ACHN (cell line): ENCODE results near the gene ZEB2.

Source experiments
- DNase-seq: peaks from one replicate; pipeline ENCODE4 v3.0.0-alpha.2; 2015
- in situ Hi-C: cut with HindIII; loops from 2 replicates; pipeline ENCODE4 v1.10.0; 2017; ENCODE audit warnings: low sequenced_read_pairs, low pct_ligation_motif_present, low pct_unique_long_range_greater_than_20kb

Gene ZEB2

GRCh38 chr2:144462266-144462665 lies 57.7 kb downstream of the ZEB2 start:
- no peak for DNase-seq
- in situ Hi-C loops = no loop called here

GRCh38 chr2:144461308-144461766 lies 58.6 kb downstream of the ZEB2 start:
- in situ Hi-C loops = no loop called here
- no peak for DNase-seq

GRCh38 chr2:144460727-144461307 lies 59.1 kb downstream of the ZEB2 start:
- in situ Hi-C loops = no loop called here
- no peak for DNase-seq

GRCh38 chr2:144459937-144460336 lies 60.0 kb downstream of the ZEB2 start:
- in situ Hi-C loops = no loop called here
- no peak for DNase-seq

- in situ Hi-C loops = no loop called here
- DNase-seq = no peak
Observed at GRCh38 chr2:144459286-144459685, 60.6 kb downstream of the ZEB2 start.

GRCh38 chr2:144458541-144458940 lies 61.4 kb downstream of the ZEB2 start:
- in situ Hi-C loops = no loop called here
- no peak for DNase-seq

- peak; percentile 61 for DNase-seq
- in situ Hi-C loops = no loop called here
Observed at GRCh38 chr2:144456680-144457079, 63.2 kb downstream of the ZEB2 start.

GRCh38 chr2:144455987-144456386 lies 63.9 kb downstream of the ZEB2 start:
- no peak for DNase-seq

GRCh38 chr2:144454466-144455287 lies 65.2 kb downstream of the ZEB2 start:
- in situ Hi-C loops = no loop called here
- peak; percentile 23 for DNase-seq

More at GRCh38 chr2:144455987-144456386, 63.9 kb downstream of the ZEB2 start:
- in situ Hi-C loops = no loop called here

- in situ Hi-C loops = no loop called here
- DNase-seq = no peak
Observed at GRCh38 chr2:144453486-144454158, 66.3 kb downstream of the ZEB2 start.

- in situ Hi-C loops = no loop called here
- DNase-seq = no peak
Observed at GRCh38 chr2:144452989-144453336, 67.0 kb downstream of the ZEB2 start.

- DNase-seq = peak; percentile 61
Observed at GRCh38 chr2:144452169-144452988, 67.5 kb downstream of the ZEB2 start.

GRCh38 chr2:144451443-144451842 lies 68.5 kb downstream of the ZEB2 start:
- no peak for DNase-seq
- in situ Hi-C loops = no loop called here

More at GRCh38 chr2:144452169-144452988, 67.5 kb downstream of the ZEB2 start:
- in situ Hi-C loops = no loop called here

GRCh38 chr2:144449028-144449406 lies 70.9 kb downstream of the ZEB2 start:
- DNase-seq = peak; percentile 30
- in situ Hi-C loops = no loop called here

GRCh38 chr2:144448389-144449027 lies 71.4 kb downstream of the ZEB2 start:
- in situ Hi-C loops = no loop called here
- DNase-seq = no peak

- in situ Hi-C loops = no loop called here
Observed at GRCh38 chr2:144447535-144447934, 72.4 kb downstream of the ZEB2 start.

GRCh38 chr2:144446136-144446535 lies 73.8 kb downstream of the ZEB2 start:
- in situ Hi-C loops = no loop called here
- no peak for DNase-seq

More at GRCh38 chr2:144447535-144447934, 72.4 kb downstream of the ZEB2 start:
- no peak for DNase-seq

- no peak for DNase-seq
- in situ Hi-C loops = no loop called here
Observed at GRCh38 chr2:144445196-144445595, 74.7 kb downstream of the ZEB2 start.
